Nephron (organoid): Measurements from ENCODE around the gene DPP10.

Experiments used
- H3K27ac Mint-ChIP-seq, 3 experiments: 2 replicates each; pipeline ENCODE4 v1.8.0; 2020; ENCODE audit warnings: mixed read lengths in 3 of 3, mild to moderate bottlenecking in 2 of 3, moderate library complexity in 1 of 3
- H3K27me3 Mint-ChIP-seq: 2 replicates; pipeline ENCODE4 v1.8.0; 2021; ENCODE audit warnings: low read depth, mild to moderate bottlenecking, moderate library complexity, mixed read lengths
- H3K36me3 Mint-ChIP-seq: 2 replicates; pipeline ENCODE4 v1.8.0; 2020; ENCODE audit warnings: low read depth, mixed read lengths
- H3K4me1 Mint-ChIP-seq: 2 replicates; pipeline ENCODE4 v1.8.0; 2020; ENCODE audit warnings: mixed read lengths
- H3K4me3 Mint-ChIP-seq, 3 experiments: 2 replicates each; pipeline ENCODE4 v1.8.0; 2020; ENCODE audit warnings: mild to moderate bottlenecking in 3 of 3, mixed read lengths in 3 of 3, moderate library complexity in 2 of 3
- H3K9me3 Mint-ChIP-seq: 2 replicates; pipeline ENCODE4 v1.8.0; 2020; ENCODE audit warnings: mixed read lengths
- CTCF ChIP-seq, 3 experiments: fragments of 200-600 bp; sonication (generic); IDR thresholded peaks; one replicate each; pipeline ENCODE4 v1.5.0; 2021; ENCODE audit warnings: antibody characterized with exemption in 3 of 3; ENCODE audit not compliant: unreplicated experiment in 3 of 3

DPP10 gene

GRCh38 chr2:115299199-115299598 is 856.8 kb downstream of the DPP10 start:
- H3K4me1 Mint-ChIP-seq = no peaks in the 10 kb centered on the region
- H3K27ac Mint-ChIP-seq = no peak overlapping the region
- H3K4me3 Mint-ChIP-seq = no peak overlapping the region
- TF ChIP-seq CTCF (IDR thresholded peaks at IDR 0.05; ENCODE audit: unreplicated experiment in 3 of 3) = no peak
- H3K27me3 Mint-ChIP-seq = no peaks in the 10 kb centered on the region
- no peaks in the 10 kb centered on the region for H3K9me3 Mint-ChIP-seq
- no peaks in the 10 kb centered on the region for H3K36me3 Mint-ChIP-seq

GRCh38 chr2:115305712-115306111 is 863.3 kb downstream of the DPP10 start:
- Mint-ChIP-seq H3K4me3 (no peak overlapping the region), H3K27me3 (no peaks in the 10 kb centered on the region), H3K36me3 (no peaks in the 10 kb centered on the region), H3K27ac (no peak overlapping the region), H3K4me1 (no peaks in the 10 kb centered on the region), H3K9me3 (no peaks in the 10 kb centered on the region)
- no peak for TF ChIP-seq CTCF (IDR thresholded peaks at IDR 0.05; ENCODE audit: unreplicated experiment in 3 of 3)

GRCh38 chr2:115314119-115314518 is 871.7 kb downstream of the DPP10 start:
- Mint-ChIP-seq H3K9me3 (no peaks in the 10 kb centered on the region), H3K4me1 (no peaks in the 10 kb centered on the region), H3K4me3 (no peak overlapping the region), H3K36me3 (no peaks in the 10 kb centered on the region), H3K27ac (no peak overlapping the region), H3K27me3 (no peaks in the 10 kb centered on the region)
- no peak for TF ChIP-seq CTCF (IDR thresholded peaks at IDR 0.05; ENCODE audit: unreplicated experiment in 3 of 3)

- TF ChIP-seq CTCF (IDR thresholded peaks at IDR 0.05; ENCODE audit: unreplicated experiment in 3 of 3) = no peak
- Mint-ChIP-seq H3K9me3 (peaks cover 14% of the 10 kb centered on the region), H3K27ac (no peak overlapping the region)
Observed at GRCh38 chr2:115327061-115327460, 884.6 kb downstream of the DPP10 start.

GRCh38 chr2:115359550-115359949 is 917.1 kb downstream of the DPP10 start:
- H3K4me1 Mint-ChIP-seq = no peaks in the 10 kb centered on the region
- TF ChIP-seq CTCF (IDR thresholded peaks at IDR 0.05; ENCODE audit: unreplicated experiment in 3 of 3) = no peak
- H3K27ac Mint-ChIP-seq = no peak overlapping the region
- H3K9me3 Mint-ChIP-seq = peaks cover 39% of the 10 kb centered on the region
- H3K27me3 Mint-ChIP-seq = no peaks in the 10 kb centered on the region
- H3K36me3 Mint-ChIP-seq = peaks cover 4% of the 10 kb centered on the region
- H3K4me3 Mint-ChIP-seq = no peak overlapping the region

More at GRCh38 chr2:115327061-115327460, 884.6 kb downstream of the DPP10 start:
- no peaks in the 10 kb centered on the region for H3K4me1 Mint-ChIP-seq
- H3K27me3 Mint-ChIP-seq = no peaks in the 10 kb centered on the region
- peaks cover 3% of the 10 kb centered on the region for H3K36me3 Mint-ChIP-seq
- no peak overlapping the region for H3K4me3 Mint-ChIP-seq

GRCh38 chr2:115364093-115364492 is 921.7 kb downstream of the DPP10 start:
- Mint-ChIP-seq H3K27ac (no peak overlapping the region), H3K4me3 (no peak overlapping the region), H3K9me3 (peaks cover 5% of the 10 kb centered on the region), H3K4me1 (no peaks in the 10 kb centered on the region), H3K27me3 (no peaks in the 10 kb centered on the region), H3K36me3 (no peaks in the 10 kb centered on the region)
- TF ChIP-seq CTCF (IDR thresholded peaks at IDR 0.05; ENCODE audit: unreplicated experiment in 3 of 3) = no peak
